ENCODE results near the gene PDIK1L.

DNA sequence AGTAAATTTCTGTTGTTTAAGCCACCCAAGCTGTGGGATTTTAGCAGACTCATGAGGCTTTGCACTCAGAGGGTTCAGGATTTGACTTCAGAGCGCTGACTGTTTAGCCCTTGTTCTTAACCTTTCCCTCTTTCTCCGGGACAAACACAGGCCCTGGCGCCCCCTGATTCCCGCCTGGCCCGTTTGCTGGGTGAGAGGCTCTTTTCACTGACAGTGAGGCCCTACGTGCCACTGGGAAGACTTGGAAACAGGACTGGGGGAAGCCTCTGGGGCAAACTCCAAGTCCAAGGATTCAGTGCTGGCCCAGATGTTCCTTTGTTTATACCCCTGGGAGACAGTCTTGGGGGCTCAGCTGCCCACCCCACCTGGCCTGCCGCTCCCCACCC lies 32.5 kb upstream of the PDIK1L start:
- TF ChIP-seq SIN3A (IDR thresholded peaks at IDR 0.05; ENCODE audit: borderline replicate concordance, insufficient read depth, low read length) (no peak), POLR2AphosphoS5 (IDR thresholded peaks at IDR 0.05; ENCODE audit: low read depth, low read length) (no peak), TAF1 (IDR thresholded peaks at IDR 0.05; ENCODE audit: borderline replicate concordance, insufficient read depth, low read length) (no peak)
- TF ChIP-seq, protein P1, sequence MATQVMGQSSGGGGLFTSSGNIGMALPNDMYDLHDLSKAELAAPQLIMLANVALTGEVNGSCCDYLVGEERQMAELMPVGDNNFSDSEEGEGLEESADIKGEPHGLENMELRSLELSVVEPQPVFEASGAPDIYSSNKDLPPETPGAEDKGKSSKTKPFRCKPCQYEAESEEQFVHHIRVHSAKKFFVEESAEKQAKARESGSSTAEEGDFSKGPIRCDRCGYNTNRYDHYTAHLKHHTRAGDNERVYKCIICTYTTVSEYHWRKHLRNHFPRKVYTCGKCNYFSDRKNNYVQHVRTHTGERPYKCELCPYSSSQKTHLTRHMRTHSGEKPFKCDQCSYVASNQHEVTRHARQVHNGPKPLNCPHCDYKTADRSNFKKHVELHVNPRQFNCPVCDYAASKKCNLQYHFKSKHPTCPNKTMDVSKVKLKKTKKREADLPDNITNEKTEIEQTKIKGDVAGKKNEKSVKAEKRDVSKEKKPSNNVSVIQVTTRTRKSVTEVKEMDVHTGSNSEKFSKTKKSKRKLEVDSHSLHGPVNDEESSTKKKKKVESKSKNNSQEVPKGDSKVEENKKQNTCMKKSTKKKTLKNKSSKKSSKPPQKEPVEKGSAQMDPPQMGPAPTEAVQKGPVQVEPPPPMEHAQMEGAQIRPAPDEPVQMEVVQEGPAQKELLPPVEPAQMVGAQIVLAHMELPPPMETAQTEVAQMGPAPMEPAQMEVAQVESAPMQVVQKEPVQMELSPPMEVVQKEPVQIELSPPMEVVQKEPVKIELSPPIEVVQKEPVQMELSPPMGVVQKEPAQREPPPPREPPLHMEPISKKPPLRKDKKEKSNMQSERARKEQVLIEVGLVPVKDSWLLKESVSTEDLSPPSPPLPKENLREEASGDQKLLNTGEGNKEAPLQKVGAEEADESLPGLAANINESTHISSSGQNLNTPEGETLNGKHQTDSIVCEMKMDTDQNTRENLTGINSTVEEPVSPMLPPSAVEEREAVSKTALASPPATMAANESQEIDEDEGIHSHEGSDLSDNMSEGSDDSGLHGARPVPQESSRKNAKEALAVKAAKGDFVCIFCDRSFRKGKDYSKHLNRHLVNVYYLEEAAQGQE (IDR thresholded peaks at IDR 0.05; ENCODE audit: insufficient read depth in 1 of 2, low read depth in 2 of 2, low read length in 2 of 2) = no peak
